ENCODE results near the gene CCDC32. TPM values are rescaled to one million over a fixed set of nuclear protein-coding genes. Genes with fewer than 3 reads are reported as not detected.

Gene CCDC32, protein sequence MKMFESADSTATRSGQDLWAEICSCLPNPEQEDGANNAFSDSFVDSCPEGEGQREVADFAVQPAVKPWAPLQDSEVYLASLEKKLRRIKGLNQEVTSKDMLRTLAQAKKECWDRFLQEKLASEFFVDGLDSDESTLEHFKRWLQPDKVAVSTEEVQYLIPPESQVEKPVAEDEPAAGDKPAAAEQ
- total RNA-seq: 10 to 100 TPM; 13.9 to 34.6 (median 21.1) TPM

DNA sequence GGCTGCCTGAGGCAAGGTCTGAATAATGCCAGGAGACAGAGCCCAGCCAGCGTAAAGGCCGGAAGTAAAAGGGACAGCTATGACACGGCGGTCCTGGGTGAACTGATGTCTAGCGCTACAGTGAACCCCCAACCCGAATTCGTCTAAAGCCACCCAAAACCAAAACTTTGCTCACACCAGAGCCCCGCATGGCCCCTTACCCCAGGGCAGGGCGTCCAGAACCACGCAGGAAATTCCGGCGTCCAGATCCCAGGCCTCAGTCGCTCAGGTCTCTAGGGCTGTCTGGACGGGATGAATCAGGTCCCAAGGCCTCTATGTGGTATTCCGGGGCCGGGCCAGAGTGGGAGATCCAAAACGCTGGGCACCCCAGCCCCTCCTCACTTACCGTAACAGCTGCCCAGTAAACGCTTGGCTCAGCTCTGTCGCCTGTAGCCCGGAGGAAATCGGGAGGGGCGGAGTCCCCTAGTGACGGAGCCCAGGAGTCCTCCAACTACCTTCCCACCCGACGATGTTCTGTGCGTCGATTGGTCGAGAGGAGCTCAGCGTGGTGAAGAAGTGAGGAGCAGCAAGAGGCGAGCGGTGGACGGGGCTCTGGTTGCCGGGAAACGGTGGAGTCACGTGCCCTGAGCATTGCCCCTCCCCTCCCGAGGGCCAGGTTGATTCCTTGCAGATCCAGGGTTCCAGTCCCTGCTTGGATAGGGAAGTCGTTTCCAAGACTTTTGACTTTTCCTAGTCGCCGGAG, at the start of gene CCDC32:
Gene CCDC32 (minus strand): TSS at position 452 of the 742 bp plus-strand sequence. CDS start 2,027 bp downstream, outside the sequence.
- H3K4me3 ChIP-seq: peak within 1 kb of the TSS; percentile 68 to 96 (median 80)
- peak; percentile 87 to 97 (median 96) for ATAC-seq (replicated peaks in 6 of 8)
- H3K27ac ChIP-seq: peak within 1 kb of the TSS; percentile 51 to 64
- peaks cover 2 to 7% of the 10 kb centered on the region in 2 donors for H3K4me1 ChIP-seq (replicated peaks in 1 of 2)
- in situ Hi-C loops (cut with MboI; ENCODE audit: low pct_unique_long_range_greater_than_20kb in 2 of 9, low sequenced_read_pairs in 9 of 9, unreplicated experiment in 9 of 9): no loop called here
- WGBS, 10 experiments: 0 to 3% (median 0%) methylated on average over 2 to 12 of the region's 40 CpGs; no CpG with 5 or more reads in 2 of the 10 experiments

DNA sequence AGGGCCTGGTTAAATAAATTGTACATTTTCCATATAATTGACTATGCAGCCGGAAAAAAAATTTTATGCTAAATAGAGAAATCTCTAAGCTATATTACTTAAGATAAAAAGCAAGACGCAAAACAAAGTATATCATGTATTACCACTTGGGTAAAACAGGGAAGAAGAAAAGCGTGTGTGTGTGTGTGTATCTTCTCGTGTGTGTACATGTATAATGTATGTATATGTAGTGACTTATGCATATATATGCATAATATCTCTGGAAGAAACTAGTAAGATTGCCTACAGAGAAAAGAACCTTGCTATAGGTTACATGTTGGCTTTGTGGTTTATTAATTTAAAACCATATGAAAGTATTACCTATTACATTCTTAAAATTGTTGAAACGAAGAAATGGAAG, 48.2 kb upstream of the CCDC32 start:
- Histone ChIP-seq H3K27ac (no peak overlapping the region), H3K4me1 (replicated peaks in 1 of 2) (no peaks in the 10 kb centered on the region), H3K4me3 (no peak overlapping the region)
- in situ Hi-C loops (cut with MboI; ENCODE audit: low pct_unique_long_range_greater_than_20kb in 2 of 9, low sequenced_read_pairs in 9 of 9, unreplicated experiment in 9 of 9): no loop called here
- ATAC-seq (replicated peaks in 6 of 8): peak in 2 of 8 experiments; percentile 32 to 94
- 10 to 100% (median 84%) methylated on average over 2 to 5 of the region's 5 CpGs for WGBS, 10 experiments

DNA sequence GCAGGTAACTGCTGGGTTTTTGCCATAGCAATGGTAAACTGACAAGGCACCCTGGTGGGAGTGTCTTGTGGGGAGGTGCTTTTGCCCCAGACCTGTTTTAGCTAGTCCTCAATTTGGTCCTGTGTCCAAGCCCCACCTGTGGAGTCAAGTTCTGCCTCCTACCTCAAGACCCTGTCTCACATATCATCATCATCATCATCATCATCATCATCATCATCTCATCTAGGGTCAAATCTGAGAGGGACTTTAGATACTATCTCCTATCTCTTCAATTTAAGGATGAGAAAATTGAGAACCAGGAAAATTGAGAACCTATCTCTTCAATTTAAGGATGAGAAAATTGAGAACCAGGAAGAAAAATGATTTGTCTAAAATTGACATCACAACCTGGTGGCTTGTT, 39.1 kb upstream of the CCDC32 start:
- ATAC-seq (replicated peaks in 6 of 8): no peak
- no peaks in the 10 kb centered on the region for H3K4me1 ChIP-seq (replicated peaks in 1 of 2)
- in situ Hi-C loops (cut with MboI; ENCODE audit: low pct_unique_long_range_greater_than_20kb in 2 of 9, low sequenced_read_pairs in 9 of 9, unreplicated experiment in 9 of 9): no loop called here
- H3K4me3 ChIP-seq: no peak overlapping the region
- no peak overlapping the region for H3K27ac ChIP-seq

DNA sequence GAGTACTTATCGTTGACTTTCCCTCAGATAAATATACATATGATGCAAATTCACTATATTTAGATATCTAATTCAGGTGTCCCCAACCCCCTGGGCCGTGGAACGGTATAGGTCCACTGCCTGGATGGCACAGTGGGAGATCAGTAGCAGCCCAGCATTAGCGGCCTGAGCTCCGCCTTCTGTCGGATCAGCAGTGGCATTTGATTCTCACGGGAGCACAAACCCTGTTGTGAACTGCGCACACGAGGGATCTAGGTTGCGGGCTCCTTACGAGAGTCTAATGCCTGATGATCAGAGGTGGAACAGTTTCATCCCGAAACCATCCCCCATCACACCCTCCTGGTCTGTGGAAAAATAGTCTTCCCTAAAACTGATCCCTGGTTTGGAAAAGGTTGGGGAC, 36.1 kb upstream of the CCDC32 start:
- Histone ChIP-seq H3K4me3 (no peak overlapping the region), H3K4me1 (replicated peaks in 1 of 2) (no peaks in the 10 kb centered on the region), H3K27ac (no peak overlapping the region)
- no peak for ATAC-seq (replicated peaks in 6 of 8)
- WGBS, 10 experiments: 50 to 100% (median 88%) methylated on average over 1 to 11 of the region's 12 CpGs; no CpG with 5 or more reads in 1 of the 10 experiments
- in situ Hi-C loops (cut with MboI; ENCODE audit: low pct_unique_long_range_greater_than_20kb in 2 of 9, low sequenced_read_pairs in 9 of 9, unreplicated experiment in 9 of 9): no loop called here

DNA sequence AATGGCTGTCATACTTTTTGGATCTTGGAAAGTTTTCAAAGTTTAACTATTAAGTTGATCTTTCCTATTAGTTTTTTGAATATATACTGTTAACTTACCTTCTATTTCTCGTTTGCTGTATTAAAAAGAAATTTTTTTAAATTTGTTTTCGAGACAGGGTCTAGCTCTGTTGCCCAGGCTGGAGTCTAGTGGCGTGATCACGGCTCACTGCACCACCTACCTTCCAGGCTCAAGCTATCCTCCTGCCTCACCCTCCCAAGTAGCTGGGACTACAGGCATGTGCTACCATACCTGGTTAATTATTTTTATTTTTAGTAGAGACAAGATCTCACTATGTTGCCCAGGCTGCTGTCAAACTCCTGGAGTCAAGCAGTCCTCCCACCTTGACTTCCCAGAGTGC, 33.8 kb upstream of the CCDC32 start:
- in situ Hi-C loops (cut with MboI; ENCODE audit: low pct_unique_long_range_greater_than_20kb in 2 of 9, low sequenced_read_pairs in 9 of 9, unreplicated experiment in 9 of 9): no loop called here
- H3K4me3 ChIP-seq: no peak overlapping the region
- ATAC-seq (replicated peaks in 6 of 8): no peak
- no peak overlapping the region for H3K27ac ChIP-seq
- peaks cover 0 to 2% of the 10 kb centered on the region in 2 donors for H3K4me1 ChIP-seq (replicated peaks in 1 of 2)
- 0 to 98% (median 86%) methylated on average over 1 to 4 of the region's 4 CpGs; no CpG with 5 or more reads in 1 of the 10 experiments for WGBS, 10 experiments

DNA sequence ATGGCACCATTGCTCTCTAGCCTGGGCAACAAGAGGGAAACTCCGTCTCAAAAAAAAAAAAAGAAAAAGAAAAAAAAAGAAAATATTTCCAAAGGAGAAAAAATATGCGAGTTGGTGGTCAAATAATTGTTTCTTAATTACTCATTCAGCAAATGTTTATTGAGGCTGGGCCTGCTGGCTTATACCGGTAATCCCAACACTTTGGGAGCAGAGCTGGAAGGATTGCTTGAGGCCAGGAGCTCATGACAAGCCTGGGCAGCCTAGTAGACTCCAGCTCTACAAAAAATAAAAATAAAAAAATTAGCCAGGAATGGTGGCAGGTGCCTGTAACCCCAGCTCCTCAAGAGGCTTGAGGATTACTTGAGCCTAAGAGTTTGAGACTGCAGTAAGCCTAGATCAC, 33.3 kb upstream of the CCDC32 start:
- WGBS, 10 experiments: 20 to 100% (median 75%) methylated on average over 1 to 3 of the region's 3 CpGs; no CpG with 5 or more reads in 1 of the 10 experiments

DNA sequence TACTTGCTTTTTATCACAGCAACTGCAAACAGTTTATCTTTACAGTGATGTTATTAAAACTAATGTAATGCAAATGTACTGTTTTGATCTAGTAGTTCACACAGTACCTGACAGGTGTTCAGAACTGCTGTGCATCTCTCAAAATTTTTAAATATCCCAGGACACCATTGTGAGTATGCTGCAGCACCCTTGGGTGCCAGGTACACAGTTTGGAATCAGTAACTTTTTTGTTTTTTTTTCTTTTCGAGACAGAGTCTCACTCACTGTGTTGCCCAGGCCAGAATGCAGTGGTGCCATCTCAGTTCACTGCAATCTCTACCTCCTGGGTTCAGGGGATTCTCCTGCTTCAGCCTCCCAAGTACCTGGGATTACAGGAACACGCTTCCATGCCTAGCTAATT, 32.2 kb upstream of the CCDC32 start:
- Histone ChIP-seq H3K27ac (no peak overlapping the region), H3K4me3 (no peak overlapping the region), H3K4me1 (replicated peaks in 1 of 2) (peaks cover 0 to 2% of the 10 kb centered on the region in 2 donors)
- WGBS, 10 experiments: 75 to 100% (median 100%) methylated on average over 1 to 2 of the region's 2 CpGs; no CpG with 5 or more reads in 1 of the 10 experiments
- ATAC-seq (replicated peaks in 6 of 8): no peak
- in situ Hi-C loops (cut with MboI; ENCODE audit: low pct_unique_long_range_greater_than_20kb in 2 of 9, low sequenced_read_pairs in 9 of 9, unreplicated experiment in 9 of 9): no loop called here

More for the DNA sequence above, 33.3 kb upstream of the CCDC32 start:
- no peak overlapping the region for H3K27ac ChIP-seq
- no peak for ATAC-seq (replicated peaks in 6 of 8)
- peaks cover 0 to 2% of the 10 kb centered on the region in 2 donors for H3K4me1 ChIP-seq (replicated peaks in 1 of 2)
- in situ Hi-C loops (cut with MboI; ENCODE audit: low pct_unique_long_range_greater_than_20kb in 2 of 9, low sequenced_read_pairs in 9 of 9, unreplicated experiment in 9 of 9): no loop called here
- no peak overlapping the region for H3K4me3 ChIP-seq

DNA sequence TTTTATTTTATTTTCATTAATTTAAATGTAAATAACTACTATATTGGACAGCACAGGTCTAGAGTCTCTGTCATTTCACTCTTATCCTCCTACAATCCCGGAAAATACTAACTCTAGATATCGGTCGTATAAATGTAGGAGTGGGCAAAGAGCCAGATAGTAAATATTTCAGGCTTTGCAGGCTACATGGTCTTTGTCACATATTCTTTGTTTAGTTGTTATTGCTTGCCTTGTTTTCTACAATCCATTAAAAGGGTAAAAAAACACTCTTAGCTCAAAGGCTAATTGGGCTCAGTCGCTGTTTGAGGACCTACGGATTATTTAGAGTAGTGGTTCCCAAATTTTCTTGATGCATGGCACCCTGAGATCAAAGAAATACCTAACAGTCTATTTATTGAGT, 30.9 kb upstream of the CCDC32 start:
- Histone ChIP-seq H3K4me3 (no peak overlapping the region), H3K4me1 (replicated peaks in 1 of 2) (peaks cover 0 to 2% of the 10 kb centered on the region in 2 donors), H3K27ac (no peak overlapping the region)
- 17 to 90% (median 73%) methylated on average over 1 to 5 of the region's 5 CpGs; no CpG with 5 or more reads in 1 of the 10 experiments for WGBS, 10 experiments
- ATAC-seq (replicated peaks in 6 of 8): no peak
- in situ Hi-C loops (cut with MboI; ENCODE audit: low pct_unique_long_range_greater_than_20kb in 2 of 9, low sequenced_read_pairs in 9 of 9, unreplicated experiment in 9 of 9): no loop called here

DNA sequence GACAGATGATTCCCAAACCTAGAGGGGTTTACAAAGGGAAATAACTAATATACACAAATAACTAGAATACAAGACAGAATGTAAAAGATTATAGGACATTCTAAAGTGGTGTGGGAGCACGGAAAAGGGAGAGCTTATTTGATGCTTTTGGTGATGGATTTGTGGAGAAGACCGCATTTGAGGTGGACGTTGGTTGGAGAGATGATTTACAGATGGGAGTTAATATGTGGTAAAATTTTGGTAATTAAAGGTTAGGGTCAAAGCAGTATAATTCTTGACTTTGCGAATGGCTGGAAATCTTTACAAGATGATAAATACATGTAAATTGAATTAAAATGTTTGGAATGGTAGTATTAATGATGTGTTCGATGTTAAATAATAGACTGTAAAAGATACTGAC, 30.4 kb upstream of the CCDC32 start:
- Histone ChIP-seq H3K27ac (no peak overlapping the region), H3K4me1 (replicated peaks in 1 of 2) (peaks cover 0 to 2% of the 10 kb centered on the region in 2 donors), H3K4me3 (peak overlapping the region; percentile 71 to 96 (median 80))
- WGBS, 10 experiments: 16 to 60% (median 24%) methylated on average over 1 to 5 of the region's 5 CpGs
- in situ Hi-C loops (cut with MboI; ENCODE audit: low pct_unique_long_range_greater_than_20kb in 2 of 9, low sequenced_read_pairs in 9 of 9, unreplicated experiment in 9 of 9): no loop called here
- no peak for ATAC-seq (replicated peaks in 6 of 8)

DNA sequence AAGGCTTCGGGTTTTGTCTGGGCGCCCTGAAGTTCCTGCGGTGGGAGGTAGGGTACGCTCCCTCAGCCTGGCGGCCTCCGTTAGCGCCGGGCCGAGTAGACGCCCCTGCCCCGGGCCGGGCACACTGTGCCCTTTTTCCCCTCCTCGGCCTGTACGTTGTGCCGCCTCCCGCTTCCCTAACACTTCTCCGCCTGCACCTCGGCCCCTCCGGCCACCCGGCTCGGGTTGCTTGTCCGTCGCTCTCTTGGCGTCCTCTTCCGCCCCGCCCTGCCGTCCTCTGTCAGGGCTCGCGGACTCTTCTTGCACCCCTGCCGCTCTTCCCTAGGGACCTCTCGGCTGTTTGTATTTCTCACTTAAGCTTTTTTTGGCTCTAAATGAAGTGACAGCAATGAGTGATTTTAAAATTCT, 29.6 kb upstream of the CCDC32 start:
- WGBS, 10 experiments: 0 to 3% (median 0%) methylated on average over 1 to 15 of the region's 31 CpGs; no CpG with 5 or more reads in 4 of the 10 experiments
- in situ Hi-C loops (cut with MboI; ENCODE audit: low pct_unique_long_range_greater_than_20kb in 2 of 9, low sequenced_read_pairs in 9 of 9, unreplicated experiment in 9 of 9): no loop called here
- H3K4me3 ChIP-seq: peak overlapping the region; percentile 71 to 96 (median 80)
- peaks cover 0 to 2% of the 10 kb centered on the region in 2 donors for H3K4me1 ChIP-seq (replicated peaks in 1 of 2)
- peak overlapping the region in 1 of 2 donors; percentile 97 for H3K27ac ChIP-seq
- ATAC-seq (replicated peaks in 6 of 8): peak; percentile 54 to 71 (median 62)

DNA sequence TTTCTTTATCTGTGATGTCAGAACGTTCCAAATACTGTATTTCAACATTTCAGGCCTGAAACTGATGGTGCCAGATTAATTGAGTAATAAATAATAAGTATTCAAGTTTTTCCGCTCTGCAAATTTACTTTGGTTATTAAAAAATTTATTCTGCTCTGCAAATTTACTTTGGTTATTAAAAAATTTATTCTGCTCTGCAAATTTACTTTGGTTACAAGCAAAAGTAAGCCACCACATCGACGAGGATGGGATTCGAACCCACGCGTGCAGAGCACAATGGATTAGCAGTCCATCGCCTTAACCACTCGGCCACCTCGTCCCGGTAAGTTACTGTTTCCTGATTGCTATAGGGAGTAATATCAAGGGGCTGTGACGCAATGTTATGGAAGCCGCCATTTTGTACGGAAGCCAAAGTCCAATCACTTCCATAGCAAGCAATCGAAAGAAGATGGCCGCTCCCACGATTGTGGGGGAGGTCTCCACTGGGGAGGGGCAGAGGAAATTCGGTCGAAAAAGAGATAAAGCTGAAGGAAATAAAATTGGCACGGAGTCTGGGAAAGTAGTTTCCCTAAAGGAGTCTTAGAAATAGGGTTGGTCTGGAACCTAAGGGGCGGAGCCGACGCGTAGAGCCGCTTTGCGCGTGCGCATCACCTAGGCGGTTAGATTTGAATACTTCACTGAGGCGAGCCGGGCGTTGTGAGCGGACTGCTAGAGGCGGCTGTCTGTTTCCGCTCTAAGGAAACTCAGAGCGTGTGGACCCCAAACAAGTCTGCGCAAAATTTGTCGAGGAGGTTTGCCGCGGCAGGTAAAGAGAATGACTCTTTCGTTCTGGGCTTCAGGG, 29.0 kb upstream of the CCDC32 start, which contains the start of gene KNL1:
Gene KNL1 (plus strand): TSS at position 662 of the 841 bp plus-strand sequence. CDS start 8,683 bp downstream, outside the sequence.
- 0 to 67% (median 6%) methylated on average over 1 to 25 of the region's 41 CpGs for WGBS, 10 experiments
- in situ Hi-C loops (cut with MboI; ENCODE audit: low pct_unique_long_range_greater_than_20kb in 2 of 9, low sequenced_read_pairs in 9 of 9, unreplicated experiment in 9 of 9): no loop called here
- ATAC-seq (replicated peaks in 6 of 8): peak; percentile 85 to 93 (median 90)
- Histone ChIP-seq H3K4me3 (peak within 1 kb of the TSS; percentile 71 to 96 (median 80)), H3K4me1 (replicated peaks in 1 of 2) (peaks cover 0 to 2% of the 10 kb centered on the region in 2 donors), H3K27ac (peak within 1 kb of the TSS; percentile 97)

DNA sequence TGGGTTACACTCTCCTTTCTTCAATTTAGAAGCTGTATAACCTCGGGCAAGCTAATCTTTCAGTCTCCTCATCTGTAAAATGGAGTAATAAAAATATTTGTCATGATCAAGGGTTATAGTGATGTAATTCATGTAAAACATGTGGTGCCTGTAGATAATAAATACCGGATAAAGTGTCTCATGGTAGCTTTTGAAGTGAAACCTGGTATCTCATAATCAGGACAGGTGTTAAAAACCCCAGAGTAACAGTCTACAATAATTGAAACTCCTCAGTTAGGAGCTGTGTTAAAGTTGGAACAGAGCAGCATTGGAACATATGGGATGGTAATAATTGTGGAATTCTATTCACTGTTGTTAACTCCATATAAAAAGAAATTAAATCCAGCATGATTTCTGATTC, 28.3 kb upstream of the CCDC32 start:
- Histone ChIP-seq H3K4me1 (replicated peaks in 1 of 2) (peaks cover 0 to 2% of the 10 kb centered on the region in 2 donors), H3K27ac (no peak overlapping the region), H3K4me3 (no peak overlapping the region)
- in situ Hi-C loops (cut with MboI; ENCODE audit: low pct_unique_long_range_greater_than_20kb in 2 of 9, low sequenced_read_pairs in 9 of 9, unreplicated experiment in 9 of 9): no loop called here
- 17 to 100% (median 88%) methylated on average over 1 to 2 of the region's 2 CpGs; no CpG with 5 or more reads in 3 of the 10 experiments for WGBS, 10 experiments
- no peak for ATAC-seq (replicated peaks in 6 of 8)

DNA sequence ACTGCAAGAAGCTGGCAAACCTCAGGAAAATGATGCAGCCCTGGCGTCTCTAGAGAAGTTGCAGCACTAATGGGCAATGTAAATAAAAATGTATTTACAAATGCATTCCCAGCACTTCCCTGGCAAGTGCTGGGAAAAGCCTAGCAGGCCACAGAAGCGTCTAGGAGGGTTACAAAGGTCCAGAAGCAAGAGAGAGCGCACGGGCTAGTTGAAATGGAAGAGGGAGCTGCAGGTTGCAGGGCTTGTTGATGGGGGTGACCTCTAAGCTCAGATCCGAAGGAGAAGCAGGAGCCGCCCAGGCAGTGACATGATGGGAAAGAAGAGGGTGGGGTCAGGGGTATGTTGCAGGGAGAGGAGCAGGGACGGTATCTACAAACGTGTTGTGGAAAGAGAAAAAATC, 26.5 kb upstream of the CCDC32 start:
- H3K4me3 ChIP-seq: no peak overlapping the region
- ATAC-seq (replicated peaks in 6 of 8): no peak
- in situ Hi-C loops (cut with MboI; ENCODE audit: low pct_unique_long_range_greater_than_20kb in 2 of 9, low sequenced_read_pairs in 9 of 9, unreplicated experiment in 9 of 9): no loop called here
- 28 to 82% (median 60%) methylated on average over 1 to 6 of the region's 8 CpGs; no CpG with 5 or more reads in 1 of the 10 experiments for WGBS, 10 experiments
- peaks cover 0 to 2% of the 10 kb centered on the region in 2 donors for H3K4me1 ChIP-seq (replicated peaks in 1 of 2)
- H3K27ac ChIP-seq: no peak overlapping the region
